Kasumi-1 (cell line): ENCODE measurements around the gene SLC22A13.
"Not testable (repeated sequence)": the region's sequence is repeated elsewhere in the genome, so short reads cannot be mapped to it uniquely, and the experiment has no call there.

Experiments
- DNase-seq, 2 experiments: peaks; one replicate each; lab custom pipeline; 2025; lab: John Stamatoyannopoulos, UW

The SLC22A13 gene

GRCh38 chr3:38265604-38266307, at the start of gene SLC22A13:
SLC22A13 (plus strand) TSS chr3:38265812; CDS start chr3:38265861, 49 bp downstream.
- DNase-seq: no peak

- no peak for DNase-seq
These were observed 45.9 kb upstream of the SLC22A13 start for GRCh38 chr3:38219609-38220197.

GRCh38 chr3:38221005-38221404, 44.6 kb upstream of the SLC22A13 start:
- DNase-seq: no peak

GRCh38 chr3:38222032-38222634, 43.5 kb upstream of the SLC22A13 start:
- no peak for DNase-seq

GRCh38 chr3:38224357-38224756, 41.3 kb upstream of the SLC22A13 start:
- no peak for DNase-seq

GRCh38 chr3:38226273-38226672, 39.3 kb upstream of the SLC22A13 start:
- DNase-seq: no peak

GRCh38 chr3:38227989-38228388, 37.6 kb upstream of the SLC22A13 start:
- DNase-seq: no peak

- DNase-seq: no peak
These were observed 36.6 kb upstream of the SLC22A13 start for GRCh38 chr3:38229036-38229435.

- no peak for DNase-seq
These were observed 32.9 kb upstream of the SLC22A13 start for GRCh38 chr3:38232701-38233100.

GRCh38 chr3:38235466-38235865, 30.1 kb upstream of the SLC22A13 start:
- DNase-seq: no peak

- no peak for DNase-seq
These were observed 27.1 kb upstream of the SLC22A13 start for GRCh38 chr3:38238416-38239008.

- not testable (repeated sequence) for DNase-seq
These were observed 22.8 kb upstream of the SLC22A13 start for GRCh38 chr3:38242812-38243211.

- DNase-seq: no peak
These were observed 19.7 kb upstream of the SLC22A13 start for GRCh38 chr3:38245930-38246329.

GRCh38 chr3:38247366-38248035, 18.1 kb upstream of the SLC22A13 start:
- DNase-seq: no peak

- no peak for DNase-seq
These were observed 15.4 kb upstream of the SLC22A13 start for GRCh38 chr3:38250198-38250597.

GRCh38 chr3:38251197-38251596, 14.4 kb upstream of the SLC22A13 start:
- DNase-seq: no peak

GRCh38 chr3:38253704-38254103, 11.9 kb upstream of the SLC22A13 start:
- no peak for DNase-seq

GRCh38 chr3:38254872-38255271, 10.7 kb upstream of the SLC22A13 start:
- no peak for DNase-seq

GRCh38 chr3:38255627-38256026, 10.0 kb upstream of the SLC22A13 start:
- DNase-seq: no peak

GRCh38 chr3:38257583-38257982, 8.0 kb upstream of the SLC22A13 start:
- no peak for DNase-seq

- no peak for DNase-seq
These were observed 5.1 kb upstream of the SLC22A13 start for GRCh38 chr3:38260474-38260873.

GRCh38 chr3:38264353-38264771, 1.2 kb upstream of the SLC22A13 start:
- no peak for DNase-seq
